ELR (cell line): ENCODE results near the gene TNP2.

ENCODE experiments used
- DNase-seq: peaks from one replicate; pipeline ENCODE4 v3.0.0-alpha.2; 2015; ENCODE audit warnings: low read depth

The TNP2 gene

DNA sequence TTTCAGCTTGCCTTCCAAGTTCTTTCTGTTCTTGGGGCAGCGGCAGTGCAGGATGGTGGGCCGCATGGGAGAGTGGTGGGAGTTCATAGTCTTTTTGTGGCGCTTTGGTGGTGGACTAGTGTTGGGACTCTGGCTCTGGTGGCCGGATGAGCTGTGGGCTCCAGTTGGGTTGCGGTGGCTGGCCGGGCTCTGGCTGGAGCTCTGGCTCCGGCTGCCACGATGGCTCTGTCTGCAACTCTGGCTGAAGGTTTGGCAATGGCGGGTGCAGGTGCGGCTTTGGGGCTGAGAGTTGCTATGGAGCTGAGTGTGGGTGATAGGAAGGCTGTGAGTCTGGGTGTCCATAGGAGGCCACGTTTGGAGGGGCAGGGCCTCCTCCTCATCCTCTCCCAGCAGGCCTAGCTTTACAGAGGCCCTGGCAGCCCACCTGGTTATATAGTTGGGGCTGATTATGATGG, at the start of gene TNP2:
TSS of gene TNP2 (minus strand) at position 405 of the 455 bp plus-strand sequence. CDS start at position 342, 63 bp downstream.
- DNase-seq = no peak

DNA sequence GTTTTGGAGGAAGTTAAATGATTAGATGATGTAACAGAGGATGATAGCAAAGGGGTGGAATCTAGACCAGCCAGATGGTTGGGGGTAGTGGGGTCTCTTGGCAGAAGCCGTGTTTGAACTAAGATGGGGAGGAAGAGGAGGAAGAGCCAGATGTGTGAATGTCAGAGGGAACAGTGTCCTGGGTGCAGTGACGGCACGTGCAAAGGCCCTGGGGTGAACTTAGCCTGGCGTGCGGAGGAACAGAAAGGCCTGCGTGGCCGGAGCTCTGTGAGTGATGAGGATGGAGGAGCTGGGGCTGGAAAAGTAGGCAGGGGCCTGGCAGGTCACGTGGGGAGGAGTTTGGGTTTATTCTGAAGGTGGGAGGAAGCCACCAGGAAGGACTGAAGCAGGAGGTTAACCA, 49.7 kb upstream of the TNP2 start:
- no peak for DNase-seq

DNA sequence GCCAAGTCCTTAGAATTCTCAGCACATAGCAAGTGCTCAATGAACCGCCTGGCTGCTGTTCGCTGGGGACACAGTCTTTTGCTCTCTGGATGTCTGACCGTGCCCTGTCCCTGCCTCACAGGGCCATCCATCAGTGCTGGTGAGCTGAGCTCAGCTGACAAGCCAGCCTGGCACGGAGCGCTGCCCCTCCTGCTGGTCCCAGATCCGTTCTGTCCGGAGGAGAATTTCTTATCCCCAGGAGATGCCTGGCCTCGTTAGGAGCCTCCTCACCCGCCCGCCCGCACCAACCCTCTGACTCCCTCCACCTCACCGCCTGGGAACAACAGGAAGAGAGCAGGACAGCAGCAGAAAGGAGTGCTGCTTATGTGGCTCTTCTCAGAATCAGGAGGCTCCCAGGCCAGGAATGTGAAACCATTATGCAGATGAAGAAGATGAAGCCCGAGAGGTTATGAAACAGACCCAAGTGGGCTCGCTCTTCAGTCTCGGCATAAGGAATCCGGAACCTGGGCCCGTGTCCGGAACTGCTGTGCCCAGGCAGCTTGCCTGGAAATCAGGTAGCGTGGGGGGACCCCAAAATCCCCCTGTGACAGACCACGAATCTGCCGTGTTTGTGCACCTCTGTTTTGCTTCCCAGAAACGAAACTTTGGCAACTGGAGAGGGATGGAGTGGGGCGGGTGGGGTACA, 47.3 kb upstream of the TNP2 start:
- no peak for DNase-seq

DNA sequence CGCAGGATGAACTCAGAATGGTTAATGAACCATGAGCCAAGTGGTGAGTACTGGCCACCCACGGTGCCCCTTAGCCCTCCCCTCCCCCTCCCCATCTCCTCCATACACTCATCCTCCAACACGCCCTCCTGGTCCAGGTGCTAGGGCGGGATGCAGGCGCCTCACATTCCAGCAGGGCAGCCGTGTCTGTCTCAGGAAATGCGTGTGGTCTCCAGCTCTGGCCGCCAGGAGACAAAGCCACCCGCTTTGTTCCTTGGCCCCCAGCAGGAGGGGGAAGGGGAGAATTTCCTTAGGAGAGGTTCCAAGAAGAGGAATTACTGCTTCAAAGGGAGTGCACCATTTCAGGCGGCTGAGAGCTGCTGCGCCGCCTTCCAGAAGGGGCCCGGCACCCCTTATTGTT, 46.4 kb upstream of the TNP2 start:
- DNase-seq = peak; percentile 61

DNA sequence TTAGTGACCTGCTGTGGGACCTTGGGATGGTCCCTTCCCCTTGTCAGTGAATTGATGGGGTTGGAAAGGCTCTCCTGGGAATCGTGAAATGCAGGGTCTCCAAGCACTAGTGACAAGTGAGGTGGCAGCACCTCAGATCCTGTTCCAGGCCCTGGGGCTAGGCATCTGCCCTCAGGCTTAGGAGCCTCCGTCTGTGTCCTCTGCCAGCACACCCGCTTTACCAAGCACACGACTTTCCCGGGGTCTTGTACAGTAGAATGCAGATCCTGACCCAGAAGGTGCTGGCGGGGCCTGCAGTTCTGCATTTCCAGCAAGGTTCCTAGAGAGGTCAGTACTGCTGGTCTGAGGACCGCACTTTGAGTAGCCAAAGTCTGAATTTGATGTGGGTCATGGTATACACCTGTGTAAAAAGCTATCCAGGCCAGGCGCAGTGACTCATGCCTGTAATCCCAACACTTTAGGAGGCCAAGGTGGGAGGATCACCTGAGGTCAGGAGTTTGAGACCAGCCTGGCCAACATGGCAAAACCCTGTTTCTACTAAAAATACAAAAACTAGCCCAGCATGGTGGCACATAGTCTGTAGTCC, 45.3 kb upstream of the TNP2 start:
- no peak for DNase-seq

DNA sequence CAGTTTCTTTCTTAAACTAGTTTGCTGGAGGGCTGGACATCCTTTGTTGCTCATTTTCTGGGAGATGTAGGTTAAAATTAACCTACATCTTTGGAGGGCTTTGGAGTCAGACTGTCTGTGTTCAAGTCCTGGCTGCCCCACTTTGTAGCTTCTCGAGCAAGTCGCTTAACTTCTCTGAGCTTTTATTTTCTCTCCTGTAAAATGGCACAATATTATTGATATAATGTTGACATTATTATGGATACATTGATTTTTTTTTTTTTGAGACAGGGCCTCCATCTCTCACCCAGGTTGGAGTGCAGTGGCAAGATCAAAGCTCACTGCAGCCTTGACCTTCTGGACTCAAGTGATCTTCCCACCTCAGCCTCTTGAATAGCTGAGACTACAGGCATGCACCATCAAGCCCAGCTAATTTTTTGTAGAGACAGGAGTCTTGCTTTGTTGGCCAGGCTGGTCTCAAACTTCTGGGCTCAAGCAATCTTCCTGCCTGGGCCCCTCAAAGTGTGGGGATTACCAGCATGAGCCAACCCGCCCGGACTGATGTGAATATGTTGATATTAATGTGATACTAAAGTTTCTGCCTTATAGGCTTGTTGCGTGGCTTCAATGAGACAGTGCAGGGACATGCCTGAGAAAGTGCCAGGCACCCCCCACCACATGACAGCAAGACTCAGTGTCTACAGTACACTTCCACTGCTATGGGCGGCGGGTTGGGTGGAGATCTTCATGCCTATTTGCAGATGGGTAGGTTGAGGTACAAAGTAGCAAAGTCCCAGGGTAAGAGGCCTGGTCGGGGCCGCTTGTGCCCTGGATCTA, 44.6 kb upstream of the TNP2 start:
- DNase-seq = no peak

DNA sequence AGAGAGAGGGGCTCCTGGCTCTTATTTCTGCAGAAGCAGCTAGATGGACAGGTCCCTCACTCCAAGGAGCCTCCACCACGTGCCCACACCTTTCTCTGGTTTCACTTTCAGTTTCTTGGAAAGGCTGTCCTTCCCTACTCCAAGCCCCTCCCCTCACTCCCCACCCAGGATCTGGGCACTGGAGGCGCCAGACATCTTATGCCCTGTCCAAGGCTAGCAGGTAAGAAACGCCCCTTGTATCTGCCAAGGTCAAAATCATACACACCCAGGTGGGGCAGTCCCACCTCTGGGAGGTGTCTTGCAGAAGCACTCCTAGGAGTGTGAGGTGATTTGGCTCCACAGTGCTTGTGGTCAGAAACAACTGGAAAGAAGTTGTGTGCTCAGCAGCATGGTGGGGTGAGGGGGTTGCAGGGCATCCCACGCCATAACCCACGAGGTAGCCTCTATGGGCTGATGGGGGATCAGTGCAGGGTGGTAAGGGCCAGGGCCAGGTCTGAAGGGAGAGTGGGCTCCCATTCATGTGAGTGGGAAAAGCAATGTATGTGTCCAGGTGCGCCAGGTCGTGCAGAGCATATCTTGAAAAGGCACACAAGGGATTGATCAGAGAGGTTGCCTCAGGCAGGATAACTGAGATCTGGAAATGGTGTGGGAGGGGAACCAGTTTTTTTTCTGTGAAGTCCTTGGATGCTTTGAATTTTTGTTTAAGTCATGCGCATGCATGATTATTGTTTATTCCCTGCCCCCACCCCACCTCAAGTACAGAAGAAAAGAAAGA, 43.8 kb upstream of the TNP2 start:
- peak; percentile 46 for DNase-seq

DNA sequence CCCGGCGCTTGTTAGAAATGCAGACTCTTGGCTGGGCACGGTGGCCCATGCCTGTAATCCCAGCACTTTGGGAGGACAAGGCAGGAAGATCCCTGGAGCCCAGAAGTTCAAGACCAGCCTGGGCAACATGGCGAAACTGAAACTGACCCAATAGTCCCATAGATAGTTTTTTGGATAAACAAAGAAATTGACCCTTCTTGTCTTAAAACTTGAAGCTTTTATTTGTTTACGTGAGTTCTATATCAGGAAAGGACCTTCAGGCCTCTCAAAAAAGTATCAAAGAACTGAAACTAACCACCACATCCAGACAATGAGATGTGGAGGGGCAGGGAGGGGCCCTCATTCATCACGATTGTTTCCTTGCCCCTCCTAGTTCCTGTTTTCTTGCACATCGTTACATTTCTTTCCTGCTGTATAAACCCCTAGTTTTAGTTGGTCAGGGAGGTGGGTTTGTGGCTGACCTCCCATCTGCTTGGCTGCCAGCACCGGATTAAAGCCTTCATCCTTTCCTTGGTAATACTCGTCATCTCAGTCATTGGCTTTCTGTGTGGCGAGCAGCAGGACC, 42.0 kb upstream of the TNP2 start:
- DNase-seq = no peak

DNA sequence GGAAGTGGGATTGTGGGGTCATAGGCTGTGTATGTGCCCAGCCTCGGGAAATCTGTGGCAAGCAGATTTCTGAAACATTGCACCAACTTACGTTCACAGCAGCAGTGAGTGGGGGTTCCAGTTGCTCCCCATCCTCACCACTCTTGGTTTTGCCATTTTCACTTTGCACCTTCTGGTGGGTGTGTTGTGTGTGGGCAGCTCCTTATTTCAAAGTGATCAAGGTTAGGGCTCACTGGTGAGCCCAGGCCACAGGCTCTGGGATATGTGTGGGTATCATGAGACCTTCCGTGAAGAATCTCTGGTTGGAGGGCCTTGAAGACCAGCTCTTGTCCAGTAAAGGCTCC, 41.5 kb upstream of the TNP2 start:
- DNase-seq = no peak

DNA sequence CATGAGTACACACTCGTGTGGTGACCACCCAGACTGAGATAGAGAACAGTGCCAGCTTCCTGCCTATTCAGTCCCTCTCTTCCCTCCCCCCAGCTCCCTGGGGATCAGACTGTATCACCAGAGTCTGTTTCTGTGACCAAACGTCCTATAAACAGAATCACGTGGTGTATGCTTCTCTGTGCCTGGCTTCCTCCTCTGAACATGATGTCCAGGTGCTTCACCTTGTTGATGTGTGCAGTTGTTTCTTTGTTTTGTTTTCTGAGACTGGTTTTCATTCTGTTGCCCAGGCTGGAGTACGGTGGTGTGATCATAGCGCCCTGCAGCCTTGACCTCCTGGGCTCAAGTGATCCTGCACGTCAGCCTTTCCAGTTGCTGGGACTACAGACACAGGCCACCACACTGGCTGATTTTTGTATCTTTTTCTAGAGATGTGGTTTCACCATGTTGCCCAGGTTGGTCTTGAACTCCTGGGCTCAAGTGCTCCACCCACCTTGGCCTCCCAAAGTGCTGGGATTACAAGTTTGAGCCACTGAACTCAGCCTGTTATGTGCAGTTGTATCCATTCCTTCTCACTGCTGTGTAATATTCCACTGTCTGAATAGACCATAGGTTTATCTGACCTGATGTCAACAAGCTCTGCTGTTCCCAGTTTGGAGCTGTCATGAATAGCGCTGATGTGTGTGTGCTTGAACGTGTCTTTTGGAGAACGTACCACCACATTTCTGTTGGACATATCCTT, 40.9 kb upstream of the TNP2 start:
- DNase-seq = no peak

DNA sequence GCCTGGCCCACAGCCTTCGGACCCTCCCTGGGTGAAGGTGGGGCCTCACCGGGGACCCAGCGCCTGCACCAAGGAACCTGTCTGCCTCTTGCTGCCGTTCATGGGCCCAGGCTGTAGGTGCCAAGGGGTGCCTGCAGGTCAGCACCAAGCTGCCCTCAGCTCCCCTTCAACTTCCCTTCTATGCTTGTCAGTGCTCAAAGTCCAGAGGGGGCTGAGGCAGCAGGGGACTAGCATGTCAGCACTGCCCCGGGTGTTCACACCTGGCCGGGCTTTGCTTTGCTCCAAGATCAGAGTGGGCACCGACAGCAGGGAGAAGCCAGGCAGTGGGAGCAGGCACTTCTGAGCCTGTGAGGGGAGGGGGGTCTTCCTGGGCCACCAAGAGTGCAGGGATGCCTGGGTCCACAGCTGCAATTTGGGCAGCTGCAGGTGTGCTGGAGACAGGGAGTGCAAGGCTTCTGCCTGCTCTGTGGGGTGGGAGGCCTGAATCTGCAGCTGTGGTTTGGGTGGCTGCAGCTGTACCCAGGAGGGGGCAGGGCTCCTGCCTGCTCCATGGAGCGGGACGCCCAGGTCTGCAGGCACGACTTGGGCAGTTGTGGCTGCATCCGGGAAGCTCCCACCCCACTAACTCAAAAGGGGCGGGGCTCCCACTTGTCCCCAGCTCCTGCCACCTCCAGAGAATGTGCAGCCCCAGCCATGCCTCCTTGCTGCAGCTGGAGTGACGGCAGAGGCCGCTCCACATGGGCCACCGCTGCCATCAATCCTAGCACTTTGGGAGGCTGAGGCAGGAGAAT, 39.6 kb upstream of the TNP2 start:
- DNase-seq = no peak

DNA sequence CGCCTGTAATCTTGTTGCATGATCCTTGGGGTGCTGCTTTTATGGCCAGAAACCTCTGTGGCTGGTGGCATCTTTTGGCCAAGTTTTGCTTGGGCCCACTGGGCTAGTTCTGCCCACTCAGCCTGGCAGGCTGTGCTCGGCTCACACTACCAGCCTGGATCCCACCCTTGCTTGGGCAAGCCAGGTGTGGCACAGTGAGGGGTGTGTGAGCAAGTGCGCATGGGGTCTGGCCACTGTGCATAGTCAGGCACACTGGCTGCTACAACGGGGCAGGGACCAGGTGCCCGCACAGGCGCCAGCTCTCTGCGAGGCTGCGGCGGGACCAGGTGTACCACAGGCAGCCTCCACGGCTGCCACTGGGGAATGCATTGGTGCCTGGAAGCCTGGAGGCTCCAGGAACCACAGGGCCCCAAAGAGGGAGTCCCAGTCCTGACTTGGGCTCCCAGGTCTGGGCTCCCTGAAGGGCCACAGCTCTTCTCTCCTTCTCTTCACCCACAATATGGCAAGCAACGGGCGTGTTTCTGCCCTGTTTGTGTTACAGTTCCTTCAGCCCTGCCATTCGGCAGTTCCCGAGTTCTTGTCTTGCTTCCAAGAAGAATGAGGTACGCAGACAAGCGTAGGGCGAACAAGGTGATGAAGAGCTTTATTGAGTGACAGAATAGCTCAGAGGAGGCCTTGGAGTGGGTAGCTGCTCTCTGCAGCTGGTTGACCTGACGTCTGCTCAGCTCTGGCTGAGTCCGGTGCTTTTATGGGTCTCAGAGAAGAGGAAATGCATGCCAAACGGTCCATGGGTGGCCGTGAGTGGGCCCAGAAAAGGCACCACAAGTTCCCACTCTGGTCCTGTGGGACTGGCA, 38.7 kb upstream of the TNP2 start:
- no peak for DNase-seq

DNA sequence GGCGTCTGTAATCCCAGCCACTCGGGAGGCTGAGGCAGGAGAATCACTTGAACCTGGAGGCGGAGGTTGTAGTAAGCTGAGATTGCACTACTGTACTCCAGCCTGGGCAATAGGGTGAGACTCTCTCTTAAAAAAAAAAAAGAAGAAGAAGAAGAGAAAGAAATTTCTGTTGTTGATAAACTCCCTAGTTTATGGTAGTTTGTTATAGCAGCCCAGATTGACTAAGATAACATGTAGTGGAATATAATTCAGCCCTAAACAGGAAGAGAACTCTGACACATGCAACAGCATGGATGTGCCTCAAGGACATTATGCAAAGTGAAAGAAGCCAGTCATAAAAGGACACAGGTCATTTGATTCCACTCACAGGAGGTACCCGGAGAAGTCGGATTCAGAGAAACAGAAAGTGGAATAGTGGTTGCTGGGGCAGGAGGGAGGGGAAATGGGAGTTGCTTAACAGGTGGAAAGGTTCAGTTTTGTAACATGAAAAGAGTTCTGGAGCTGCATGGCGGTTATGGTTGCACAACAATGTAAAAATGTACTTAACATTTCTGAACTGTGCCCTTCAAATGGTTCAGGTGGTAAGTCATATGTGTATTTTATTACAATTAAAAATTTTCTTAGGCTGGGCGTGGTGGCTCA, 38.0 kb upstream of the TNP2 start:
- DNase-seq = no peak

DNA sequence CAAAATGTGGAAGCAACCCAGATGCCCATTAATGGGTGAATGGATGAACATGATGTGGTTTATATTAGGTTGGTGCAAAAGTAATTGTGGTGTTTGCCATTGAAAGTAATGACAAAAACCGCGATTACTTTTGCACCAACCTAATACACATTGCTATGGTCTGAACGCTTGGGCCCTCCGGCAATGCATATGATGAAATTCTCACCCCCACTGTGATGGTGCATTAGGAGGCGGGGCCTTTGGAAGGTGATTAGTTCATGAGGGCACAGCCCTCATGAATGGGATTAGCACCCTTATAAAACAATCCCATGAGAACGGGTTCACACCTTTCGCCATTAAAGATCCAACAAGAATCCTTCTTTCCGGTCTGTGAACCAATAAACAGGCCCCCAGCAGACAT, 37.3 kb upstream of the TNP2 start:
- DNase-seq = no peak

DNA sequence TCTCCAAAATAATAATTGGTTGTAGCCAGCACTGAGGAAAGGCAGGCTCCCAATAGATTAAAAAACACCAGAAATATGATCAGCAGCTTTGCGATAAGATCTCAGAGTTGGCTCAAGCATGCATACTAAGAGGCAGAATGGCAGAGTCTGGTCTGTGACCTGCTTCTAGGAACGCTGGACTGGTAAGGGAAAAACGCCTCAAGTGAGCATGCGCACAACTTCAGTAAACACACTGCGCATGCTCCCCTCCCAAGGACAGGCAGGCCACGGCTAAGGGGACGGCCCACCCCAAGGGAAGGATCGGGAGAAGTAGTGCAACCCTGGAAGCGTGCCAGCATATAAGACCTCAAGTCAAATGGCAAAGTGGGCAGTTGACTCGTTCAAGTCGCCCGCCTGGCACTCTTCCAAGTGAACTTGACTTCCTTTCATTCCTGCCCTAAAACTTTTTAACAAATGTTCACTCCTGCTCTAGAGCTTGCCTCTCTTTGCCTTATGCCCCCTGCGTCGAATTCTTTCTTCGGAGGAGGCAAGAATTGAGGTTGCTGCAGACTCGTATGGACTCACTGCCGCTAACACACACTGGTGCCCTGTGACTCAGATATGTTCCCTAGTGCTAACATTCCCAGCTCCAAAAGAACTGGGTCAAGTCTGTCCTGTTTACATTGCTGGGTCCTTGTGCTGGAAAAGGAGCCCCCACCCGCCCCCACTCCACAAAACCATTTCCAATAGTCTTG, 34.4 kb upstream of the TNP2 start:
- no peak for DNase-seq

DNA sequence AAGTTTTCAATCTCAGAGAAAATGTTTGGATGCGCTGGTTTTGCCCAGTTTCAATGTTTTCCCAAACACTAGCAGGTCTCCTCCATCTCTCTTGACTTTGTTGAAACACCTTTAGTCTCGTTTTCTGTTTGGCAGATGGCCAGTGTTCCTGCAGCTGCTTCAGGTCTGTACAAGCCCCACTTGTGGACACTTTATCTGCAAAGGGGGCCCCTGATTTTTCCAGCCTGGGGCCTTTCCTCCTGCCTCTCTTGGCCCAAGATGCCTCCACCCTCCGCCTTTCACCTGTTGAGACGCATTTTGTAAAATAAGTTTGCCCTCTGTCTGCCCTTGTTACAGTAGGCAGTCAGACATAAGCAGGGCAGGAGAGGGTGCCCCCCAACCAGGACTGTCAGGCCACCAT, 33.9 kb upstream of the TNP2 start:
- no peak for DNase-seq

DNA sequence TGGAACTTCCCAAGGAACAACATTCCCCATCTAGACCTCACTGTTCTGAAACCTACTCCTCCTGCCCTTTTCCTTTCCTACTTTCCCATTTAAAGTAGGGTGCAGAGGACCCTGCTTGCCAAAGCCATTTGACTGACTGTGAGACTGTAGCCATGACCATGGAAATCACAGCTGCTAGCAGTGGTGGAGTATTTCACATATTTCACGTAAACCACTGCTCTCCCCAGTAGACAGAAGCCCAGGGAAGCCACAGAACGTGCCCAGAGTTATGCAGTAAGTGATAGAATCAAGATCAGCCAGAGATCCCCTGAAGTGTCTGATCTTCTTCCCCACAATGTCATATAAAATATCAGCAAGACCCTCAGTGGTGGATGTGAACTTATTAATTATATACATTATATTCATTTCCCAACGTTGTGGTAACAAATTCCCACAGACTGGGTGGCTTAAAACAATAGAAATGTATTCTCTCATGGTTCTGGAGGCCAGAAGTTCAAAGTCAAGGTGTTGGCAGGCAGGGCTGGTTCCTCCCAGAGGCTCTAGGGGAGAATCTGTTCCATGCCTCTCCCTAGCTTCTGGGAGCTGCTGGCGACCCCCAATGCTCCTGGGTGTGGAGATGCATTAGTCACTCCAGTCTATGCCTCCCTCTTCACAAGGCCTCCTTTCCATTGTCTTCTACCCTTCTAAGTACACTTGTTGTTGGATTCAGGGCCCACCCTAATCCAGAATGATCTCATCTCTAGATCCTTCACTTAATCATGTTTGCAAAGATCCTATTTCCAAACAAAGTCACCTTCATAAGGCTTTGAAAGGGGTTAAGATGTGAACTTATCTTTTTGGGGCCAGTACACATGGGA, 32.7 kb upstream of the TNP2 start:
- peak; percentile 8 for DNase-seq

DNA sequence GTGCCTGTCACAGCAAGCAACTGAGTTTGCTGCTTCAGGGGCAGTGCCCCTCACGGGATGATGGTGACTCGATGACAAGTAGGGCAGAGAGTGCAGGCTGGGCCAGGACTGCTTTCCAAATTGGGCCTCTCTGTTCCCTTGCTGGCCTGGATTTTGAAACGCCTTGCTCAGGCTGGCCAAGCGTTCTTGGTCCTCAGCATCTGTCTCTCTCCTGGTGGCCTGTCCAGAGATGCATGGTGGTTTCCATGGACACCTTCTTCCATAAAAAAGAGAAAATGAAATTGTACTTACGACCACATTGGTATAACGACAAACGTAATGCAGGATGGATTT, 31.4 kb upstream of the TNP2 start:
- DNase-seq = no peak
